GM19372 (cell line): Measurements from ENCODE around the gene CHST7.

ENCODE experiments used
- ATAC-seq: cut with Tn5 transposase; IDR thresholded peaks from one replicate; pipeline ENCODE4 v1.9.1; 2021; ENCODE audit warnings: mild to moderate bottlenecking, low read depth, moderate library complexity; ENCODE audit not compliant: unreplicated experiment

Gene CHST7

DNA sequence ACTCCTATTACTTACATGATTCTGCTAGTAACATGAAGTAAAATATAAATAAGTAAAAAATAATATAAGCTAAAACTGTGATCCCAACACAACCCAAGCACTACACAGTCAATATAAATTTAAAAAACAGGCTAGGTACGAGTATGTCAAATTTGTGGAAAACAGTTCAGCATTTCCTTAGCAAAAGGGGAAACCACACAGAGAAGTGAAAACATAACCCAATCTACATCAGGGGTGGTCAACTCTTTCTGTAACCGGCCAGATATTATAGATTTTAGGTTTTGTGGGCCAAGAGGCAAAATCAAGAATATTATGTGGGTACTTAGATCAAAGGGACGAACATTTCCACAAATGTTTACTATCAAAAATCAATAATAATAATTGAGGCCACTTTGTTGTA, 70.1 kb downstream of the CHST7 start:
- ATAC-seq = no peak

DNA sequence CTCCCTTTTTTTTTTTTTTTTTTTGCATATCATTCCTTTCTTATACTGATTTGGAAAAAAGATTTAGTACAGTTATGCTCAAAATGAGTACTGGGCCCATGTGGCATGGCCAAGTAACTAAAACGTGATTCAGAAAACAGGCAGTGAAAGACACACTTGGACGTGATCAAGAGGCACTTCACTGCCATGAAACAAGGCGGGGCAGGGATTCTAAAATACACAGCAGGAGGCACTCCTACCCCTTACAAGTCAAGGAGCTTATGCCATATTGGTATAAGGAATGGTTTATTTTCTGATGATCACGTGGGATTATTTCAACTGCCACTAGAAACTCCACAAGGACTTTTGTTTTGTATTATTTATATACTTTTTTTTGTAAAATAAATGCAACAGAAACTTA, 72.0 kb downstream of the CHST7 start:
- no peak for ATAC-seq

DNA sequence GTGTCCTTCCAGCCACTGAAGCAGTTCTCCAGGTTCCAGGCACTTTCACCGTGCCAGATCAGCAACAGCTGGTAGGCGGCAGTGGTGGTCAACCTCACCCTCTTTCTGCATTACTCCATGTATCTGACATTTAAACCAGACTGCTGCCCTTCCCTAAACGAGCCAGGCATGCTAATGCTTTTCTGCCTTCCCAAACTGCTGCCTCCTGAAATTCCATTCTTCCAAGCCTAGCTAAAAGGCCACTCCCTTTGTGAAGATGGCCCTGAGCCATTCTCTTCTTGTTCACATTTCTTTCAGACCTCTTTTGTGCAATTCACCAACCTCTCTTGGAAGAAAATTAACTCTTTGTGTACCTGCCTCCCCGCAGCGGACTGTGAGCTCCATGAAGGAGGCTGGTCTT, 73.7 kb downstream of the CHST7 start:
- no peak for ATAC-seq
